K562 (cell line): ENCODE data around the gene MYL3. TPM values are rescaled to one million over a fixed set of nuclear protein-coding genes. Genes with fewer than 3 reads are reported as not detected.

ENCODE experiments used
- BRF1 ChIP-seq: IDR thresholded peaks from 3 replicates; pipeline ENCODE4 v1.6.1; 2011; ENCODE audit warnings: borderline replicate concordance, mild to moderate bottlenecking; ENCODE audit not compliant: insufficient read length; ENCODE audit errors: extremely low read depth
- CBX8 ChIP-seq: fragments of 200-600 bp; sonication (generic); IDR thresholded peaks from 2 replicates; pipeline ENCODE4 v1.6.1; 2012; ENCODE audit warnings: borderline replicate concordance, mixed run types, low read depth, mild to moderate bottlenecking, moderate library complexity, mixed read lengths, low read length, control low read depth, inconsistent platforms; ENCODE audit not compliant: poor library complexity, severe bottlenecking; ENCODE audit errors: extremely low read depth
- CHCHD3 ChIP-seq: fragments of 250-450 bp; sonication (Bioruptor Pico); IDR thresholded peaks from 2 replicates; pipeline ENCODE4 v2.1.2; 2022; ENCODE audit warnings: mild to moderate bottlenecking
- HDAC6 ChIP-seq: IDR thresholded peaks from 2 replicates; pipeline ENCODE4 v1.6.1; 2012; ENCODE audit warnings: low read depth, mild to moderate bottlenecking, control low read depth, inconsistent platforms, low read length, moderate library complexity
- HDGF ChIP-seq: fragments of 450-650 bp; IDR thresholded peaks from 2 replicates; pipeline ENCODE4 v1.6.1; 2016
- JUND ChIP-seq, 2 experiments: IDR thresholded peaks; 2 replicates in 1 of 2; 3 replicates in 1 of 2; pipeline ENCODE4 v1.6.1; 2011; ENCODE audit warnings: borderline replicate concordance in 2 of 2, low read depth in 2 of 2, low read length in 2 of 2, improper control_type of control experiment in 1 of 2, missing biosample characterization in 1 of 2, missing genetic modification characterization in 1 of 2, missing genetic modification reagents in 1 of 2
- KLF13 ChIP-seq: fragments of 450-650 bp; IDR thresholded peaks from 2 replicates; pipeline ENCODE4 v1.6.1; 2016; ENCODE audit warnings: missing genetic modification characterization, low read depth, mild to moderate bottlenecking, missing compliant biosample characterization, moderate library complexity, borderline replicate concordance
- KLF16 ChIP-seq: IDR thresholded peaks from 2 replicates; pipeline ENCODE4 v1.6.1; 2016; ENCODE audit warnings: antibody characterized with exemption
- MTA1 ChIP-seq: fragments of 450-650 bp; IDR thresholded peaks from 2 replicates; pipeline ENCODE4 v1.6.1; 2017; ENCODE audit warnings: borderline replicate concordance
- NRF1 ChIP-seq, 2 experiments: fragments of 450-650 bp; IDR thresholded peaks in 1 of 2; conservative IDR thresholded peaks in 1 of 2; 2 replicates each; pipeline ENCODE4 v1.6.1; 2014; ENCODE audit warnings: mild to moderate bottlenecking in 2 of 2
- RBM15 ChIP-seq: fragments of 200-400 bp; formaldehyde crosslinking; IDR thresholded peaks from 2 replicates; pipeline ENCODE4 v1.6.1; 2018; ENCODE audit warnings: mild to moderate bottlenecking, low read length, moderate library complexity; ENCODE audit not compliant: insufficient read depth
- RCOR1 ChIP-seq, 2 experiments: IDR thresholded peaks; 2 replicates each; pipeline ENCODE4 v1.6.1; 2012; ENCODE audit warnings: low read depth in 2 of 2, low read length in 2 of 2, borderline replicate concordance in 1 of 2, improper control_type of control experiment in 1 of 2
- SAFB ChIP-seq: fragments of 200-400 bp; formaldehyde crosslinking; IDR thresholded peaks from 2 replicates; pipeline ENCODE4 v1.6.1; 2017; ENCODE audit warnings: low read depth, low read length, borderline replicate concordance
- SMAD4 ChIP-seq: fragments of 250-450 bp; sonication (Bioruptor Pico); conservative IDR thresholded peaks from 2 replicates; pipeline ENCODE4 v1.8.0; 2021; ENCODE audit warnings: inconsistent platforms, mild to moderate bottlenecking, moderate library complexity
- SP2 ChIP-seq: IDR thresholded peaks from 2 replicates; pipeline ENCODE4 v1.6.1; 2011; ENCODE audit warnings: mild to moderate bottlenecking, low read depth, low read length, moderate library complexity; ENCODE audit not compliant: poor library complexity, severe bottlenecking; ENCODE audit errors: extremely low read depth
- SREBF1 ChIP-seq: fragments of 150-350 bp; IDR thresholded peaks from 2 replicates; pipeline ENCODE4 v1.6.1; 2014; ENCODE audit warnings: antibody characterized with exemption, low read depth, low read length, borderline replicate concordance
- TAF7 ChIP-seq: fragments of 450-650 bp; IDR thresholded peaks from 2 replicates; pipeline ENCODE4 v1.6.1; 2016; ENCODE audit warnings: missing genetic modification characterization, missing compliant biosample characterization
- TRIM28 ChIP-seq: fragments of 450-650 bp; IDR thresholded peaks from 2 replicates; pipeline ENCODE4 v1.6.1; 2017
- TSC22D4 ChIP-seq: fragments of 450-650 bp; IDR thresholded peaks from 2 replicates; pipeline ENCODE4 v1.6.1; 2016; ENCODE audit warnings: missing genetic modification characterization, missing biosample characterization, control low read depth
- ZNF174 ChIP-seq: fragments of 250-450 bp; sonication (Bioruptor Pico); IDR thresholded peaks from 2 replicates; pipeline ENCODE4 v1.4.0; 2020; ENCODE audit warnings: mild to moderate bottlenecking
- ZNF324 ChIP-seq: fragments of 250-450 bp; sonication (Bioruptor Pico); IDR thresholded peaks from 2 replicates; pipeline ENCODE4 v1.4.0; 2020; ENCODE audit warnings: mild to moderate bottlenecking
- ZNF444 ChIP-seq: fragments of 250-450 bp; sonication (Bioruptor Pico); IDR thresholded peaks from 2 replicates; pipeline ENCODE4 v1.4.0; 2020; ENCODE audit warnings: mild to moderate bottlenecking, moderate library complexity
- ZNF561 ChIP-seq: fragments of 450-650 bp; formaldehyde crosslinking; conservative IDR thresholded peaks from 2 replicates; pipeline ENCODE4 v1.4.0; 2020; ENCODE audit warnings: mild to moderate bottlenecking, moderate library complexity
- ZNF668 ChIP-seq: fragments of 250-450 bp; sonication (Bioruptor Pico); IDR thresholded peaks from 2 replicates; pipeline ENCODE4 v1.8.0; 2022; ENCODE audit warnings: mild to moderate bottlenecking, inconsistent platforms
- ZNF778 ChIP-seq: fragments of 450-650 bp; formaldehyde crosslinking; IDR thresholded peaks from 2 replicates; pipeline ENCODE4 v1.4.0; 2020; ENCODE audit warnings: mild to moderate bottlenecking, moderate library complexity
- polyA plus RNA-seq, 8 experiments: library from polyadenylated mRNA; depleted of rRNA in 4 of 8; stranded (reverse) in 5 of 8; unstranded in 3 of 8; fragments of >200 nt; fragmentation: Nextera tagmentation in 2 of 8; fragmentation: Illumina TruSeq in 1 of 8; extraction: Ambion mirVana in 2 of 8; extraction: Trizol in 1 of 8; gene quantifications; 2 replicates each; pipeline versions ENCODE4 v1.2.1 to v1.2.3, GENCODE V29; 2011 to 2014; ENCODE audit warnings: inconsistent platforms in 1 of 8, missing spikeins in 1 of 8
- total RNA-seq, 7 experiments: library from RNA; depleted of rRNA in 6 of 7; stranded (reverse); fragments of >200 nt in 6 of 7; fragmentation: Illumina TruSeq in 2 of 7; extraction: Trizol in 2 of 7; gene quantifications; 2 replicates each; pipeline versions ENCODE4 v1.2.1 to v1.2.3, GENCODE V29; 2011 to 2021; ENCODE audit warnings: low replicate concordance in 1 of 7
- TF ChIP-seq, protein P1 (sequence below): sonication (generic); formaldehyde crosslinking; IDR thresholded peaks from 2 replicates; pipeline ENCODE4 v1.5.0; 2020; ENCODE audit warnings: missing genetic modification reagents
- TF ChIP-seq, protein P2 (sequence below): IDR thresholded peaks from 2 replicates; pipeline ENCODE4 v1.6.1; 2011; ENCODE audit warnings: borderline replicate concordance, low read depth, mild to moderate bottlenecking, moderate library complexity, low read length; ENCODE audit not compliant: insufficient read depth, poor library complexity, severe bottlenecking

The MYL3 gene
- total and polyA plus RNA-seq, 9 of the 15 experiments (the other 6 are each of a cell fraction or from before 2014, with no cell fraction given): 0.14 to 0.45 TPM; not detected in 7

DNA sequence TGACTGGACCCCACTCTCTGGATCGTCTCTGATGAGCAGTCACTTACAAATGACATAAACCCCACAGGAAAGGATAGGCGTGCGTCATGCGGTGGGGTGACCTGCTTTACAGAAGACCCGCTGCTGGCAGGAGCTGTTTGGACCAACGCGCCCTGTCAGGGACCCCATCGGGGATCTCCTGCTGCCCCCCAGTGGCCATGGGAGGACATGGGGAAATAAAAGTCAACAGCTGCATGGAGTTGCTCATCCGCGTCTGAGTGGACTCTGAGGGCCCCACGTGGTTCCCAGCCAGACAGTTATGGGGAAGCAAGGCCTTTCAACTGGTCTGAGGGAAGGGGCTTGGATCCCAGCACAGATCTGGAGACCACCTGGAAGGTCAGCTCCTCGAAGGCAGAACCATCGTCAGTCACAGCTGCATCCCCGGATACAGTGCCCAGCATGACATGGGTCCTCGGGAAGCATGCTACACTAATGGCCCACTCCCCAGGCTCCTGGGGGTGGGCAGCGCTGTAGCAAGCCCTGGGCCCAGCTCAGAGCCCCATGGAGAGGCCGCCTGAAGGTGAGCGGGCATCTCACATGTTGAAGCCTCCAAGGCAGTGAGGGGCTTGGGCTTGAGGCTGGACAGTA, 46.4 kb upstream of the MYL3 start (continued):
- TF ChIP-seq KLF13 (tag): no peak
- TF ChIP-seq SP2: no peak
- no peak for TF ChIP-seq ZNF324 (CRISPR knock-in tag)
- TF ChIP-seq BRF1: no peak
- TF ChIP-seq CHCHD3 (CRISPR knock-in tag): no peak
- peak; percentile 66; the same call in 1 of the 2 replicates for TF ChIP-seq SREBF1
- TF ChIP-seq, protein P1, sequence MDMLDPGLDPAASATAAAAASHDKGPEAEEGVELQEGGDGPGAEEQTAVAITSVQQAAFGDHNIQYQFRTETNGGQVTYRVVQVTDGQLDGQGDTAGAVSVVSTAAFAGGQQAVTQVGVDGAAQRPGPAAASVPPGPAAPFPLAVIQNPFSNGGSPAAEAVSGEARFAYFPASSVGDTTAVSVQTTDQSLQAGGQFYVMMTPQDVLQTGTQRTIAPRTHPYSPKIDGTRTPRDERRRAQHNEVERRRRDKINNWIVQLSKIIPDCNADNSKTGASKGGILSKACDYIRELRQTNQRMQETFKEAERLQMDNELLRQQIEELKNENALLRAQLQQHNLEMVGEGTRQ: peak; percentile 74
- TF ChIP-seq, protein P2, sequence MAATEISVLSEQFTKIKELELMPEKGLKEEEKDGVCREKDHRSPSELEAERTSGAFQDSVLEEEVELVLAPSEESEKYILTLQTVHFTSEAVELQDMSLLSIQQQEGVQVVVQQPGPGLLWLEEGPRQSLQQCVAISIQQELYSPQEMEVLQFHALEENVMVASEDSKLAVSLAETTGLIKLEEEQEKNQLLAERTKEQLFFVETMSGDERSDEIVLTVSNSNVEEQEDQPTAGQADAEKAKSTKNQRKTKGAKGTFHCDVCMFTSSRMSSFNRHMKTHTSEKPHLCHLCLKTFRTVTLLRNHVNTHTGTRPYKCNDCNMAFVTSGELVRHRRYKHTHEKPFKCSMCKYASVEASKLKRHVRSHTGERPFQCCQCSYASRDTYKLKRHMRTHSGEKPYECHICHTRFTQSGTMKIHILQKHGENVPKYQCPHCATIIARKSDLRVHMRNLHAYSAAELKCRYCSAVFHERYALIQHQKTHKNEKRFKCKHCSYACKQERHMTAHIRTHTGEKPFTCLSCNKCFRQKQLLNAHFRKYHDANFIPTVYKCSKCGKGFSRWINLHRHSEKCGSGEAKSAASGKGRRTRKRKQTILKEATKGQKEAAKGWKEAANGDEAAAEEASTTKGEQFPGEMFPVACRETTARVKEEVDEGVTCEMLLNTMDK: peak; percentile 44
- no peak for TF ChIP-seq TRIM28
- TF ChIP-seq ZNF668 (CRISPR knock-in tag): no peak
- peak; percentile 54; the same call in 1 of the 2 replicates for TF ChIP-seq JUND (IDR thresholded peaks at IDR 0.05; ENCODE audit: borderline replicate concordance, low read depth, low read length)
- peak; percentile 28; the same call in 1 of the 3 replicates for TF ChIP-seq JUND (tag; IDR thresholded peaks at IDR 0.05; ENCODE audit: borderline replicate concordance, low read depth, low read length)
- peak; percentile 29; the same call in 1 of the 2 replicates for TF ChIP-seq KLF16
- TF ChIP-seq ZNF561 (CRISPR knock-in tag): no peak
- TF ChIP-seq ZNF174 (CRISPR knock-in tag): no peak
- TF ChIP-seq CBX8: no peak
- no peak for TF ChIP-seq SAFB
- TF ChIP-seq NRF1 (conservative IDR thresholded peaks at IDR 0.05 in 1 of 2, IDR thresholded peaks at IDR 0.05 in 1 of 2): peak; percentile 41 to 49; a peak in 3 of 4 replicates
- TF ChIP-seq TAF7 (tag): no peak
- TF ChIP-seq SMAD4 (CRISPR knock-in tag): 0 out of 2 replicates have a peak, but pooled peaks have one; percentile 47
- TF ChIP-seq RBM15: no peak
- no peak for TF ChIP-seq ZNF444 (CRISPR knock-in tag)
- no peak for TF ChIP-seq ZNF778 (CRISPR knock-in tag)
- no peak for TF ChIP-seq HDAC6
- no peak for TF ChIP-seq TSC22D4 (tag)
- TF ChIP-seq MTA1: no peak
- TF ChIP-seq RCOR1 (IDR thresholded peaks at IDR 0.05; ENCODE audit: borderline replicate concordance in 1 of 2, low read depth in 2 of 2, low read length in 2 of 2): peak in 1 of 2 experiments; percentile 17; a peak in 1 of 4 replicates
- TF ChIP-seq HDGF: no peak
